ENCODE data around the gene GPR15. TPM values are rescaled to one million over a fixed set of nuclear protein-coding genes. Genes with fewer than 3 reads are reported as not detected.

Gene GPR15
- total RNA-seq, 2 donors from 2014 or later = not detected

GRCh38 chr3:98513736-98514135, 18.0 kb upstream of the GPR15 start:
- H3K27me3 ChIP-seq = no peaks in the 10 kb centered on the region
- no peaks in the 10 kb centered on the region for H3K9me3 ChIP-seq
- no peak overlapping the region for H3K27ac ChIP-seq
- no peaks in the 10 kb centered on the region for H3K4me1 ChIP-seq
- TF ChIP-seq, protein P1, sequence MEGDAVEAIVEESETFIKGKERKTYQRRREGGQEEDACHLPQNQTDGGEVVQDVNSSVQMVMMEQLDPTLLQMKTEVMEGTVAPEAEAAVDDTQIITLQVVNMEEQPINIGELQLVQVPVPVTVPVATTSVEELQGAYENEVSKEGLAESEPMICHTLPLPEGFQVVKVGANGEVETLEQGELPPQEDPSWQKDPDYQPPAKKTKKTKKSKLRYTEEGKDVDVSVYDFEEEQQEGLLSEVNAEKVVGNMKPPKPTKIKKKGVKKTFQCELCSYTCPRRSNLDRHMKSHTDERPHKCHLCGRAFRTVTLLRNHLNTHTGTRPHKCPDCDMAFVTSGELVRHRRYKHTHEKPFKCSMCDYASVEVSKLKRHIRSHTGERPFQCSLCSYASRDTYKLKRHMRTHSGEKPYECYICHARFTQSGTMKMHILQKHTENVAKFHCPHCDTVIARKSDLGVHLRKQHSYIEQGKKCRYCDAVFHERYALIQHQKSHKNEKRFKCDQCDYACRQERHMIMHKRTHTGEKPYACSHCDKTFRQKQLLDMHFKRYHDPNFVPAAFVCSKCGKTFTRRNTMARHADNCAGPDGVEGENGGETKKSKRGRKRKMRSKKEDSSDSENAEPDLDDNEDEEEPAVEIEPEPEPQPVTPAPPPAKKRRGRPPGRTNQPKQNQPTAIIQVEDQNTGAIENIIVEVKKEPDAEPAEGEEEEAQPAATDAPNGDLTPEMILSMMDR (IDR thresholded peaks at IDR 0.05) = no peak
- H3K4me3 ChIP-seq = no peak overlapping the region
- no peak for DNase-seq (ENCODE audit: low spot score)
- peaks cover 18% of the 10 kb centered on the region for H3K36me3 ChIP-seq

- H3K27me3 ChIP-seq = no peaks in the 10 kb centered on the region
- no peaks in the 10 kb centered on the region for H3K4me1 ChIP-seq
- TF ChIP-seq, protein P1 (IDR thresholded peaks at IDR 0.05) = no peak
- peaks cover 23% of the 10 kb centered on the region for H3K36me3 ChIP-seq
- H3K4me3 ChIP-seq = no peak overlapping the region
- DNase-seq (ENCODE audit: low spot score) = no peak
- H3K27ac ChIP-seq = no peak overlapping the region
- H3K9me3 ChIP-seq = no peaks in the 10 kb centered on the region
These were observed 16.8 kb upstream of the GPR15 start for GRCh38 chr3:98514948-98515347.

- DNase-seq (ENCODE audit: low spot score) = no peak
- Histone ChIP-seq H3K36me3 (peaks cover 14% of the 10 kb centered on the region), H3K27me3 (no peaks in the 10 kb centered on the region), H3K4me3 (no peak overlapping the region), H3K4me1 (peaks cover 0 to 16% of the 10 kb centered on the region in 2 donors), H3K9me3 (no peaks in the 10 kb centered on the region), H3K27ac (no peak overlapping the region)
- TF ChIP-seq, protein P1 (IDR thresholded peaks at IDR 0.05) = no peak
These were observed 13.0 kb upstream of the GPR15 start for GRCh38 chr3:98518816-98519215.

DNA sequence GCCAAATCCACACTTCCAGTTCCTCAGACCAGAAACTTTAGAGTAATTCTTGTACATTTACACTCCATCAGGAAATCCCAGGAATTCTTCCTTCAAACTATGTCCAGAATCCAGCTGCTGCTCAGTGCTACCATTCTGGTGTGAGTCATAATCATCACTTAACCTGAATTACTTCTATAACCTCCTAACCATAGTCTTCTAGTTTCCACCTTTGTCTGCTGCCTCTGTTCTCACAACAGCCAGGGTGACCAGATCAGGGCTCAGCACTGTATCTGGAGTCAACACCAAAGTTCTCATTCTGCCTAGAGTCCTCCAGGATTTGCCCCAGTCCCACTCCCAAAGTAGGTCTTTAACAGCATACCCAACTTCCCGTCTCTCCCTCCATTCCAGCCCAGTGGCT, 12.4 kb upstream of the GPR15 start:
- no peaks in the 10 kb centered on the region for H3K27me3 ChIP-seq
- H3K4me3 ChIP-seq = no peak overlapping the region
- TF ChIP-seq, protein P1 (IDR thresholded peaks at IDR 0.05) = no peak
- DNase-seq (ENCODE audit: low spot score) = no peak
- no peaks in the 10 kb centered on the region for H3K9me3 ChIP-seq
- H3K4me1 ChIP-seq = peaks cover 0 to 16% of the 10 kb centered on the region in 2 donors
- no peak overlapping the region for H3K27ac ChIP-seq
- H3K36me3 ChIP-seq = peaks cover 14% of the 10 kb centered on the region

GRCh38 chr3:98521897-98522543, 9.8 kb upstream of the GPR15 start:
- no peaks in the 10 kb centered on the region for H3K9me3 ChIP-seq
- H3K4me1 ChIP-seq = peaks cover 0 to 16% of the 10 kb centered on the region in 2 donors
- H3K4me3 ChIP-seq = peak overlapping the region; percentile 56 to 74
- no peaks in the 10 kb centered on the region for H3K27me3 ChIP-seq
- H3K27ac ChIP-seq = peak overlapping the region; percentile 90 to 96
- DNase-seq (ENCODE audit: low spot score) = peak; percentile 63
- TF ChIP-seq, protein P1 (IDR thresholded peaks at IDR 0.05) = no peak
- peaks cover 6% of the 10 kb centered on the region for H3K36me3 ChIP-seq
